C4-2B (cell line): ENCODE measurements around the gene ANKRD11.

ENCODE experiments used
- CTCF ChIP-seq: fragments of 450-650 bp; conservative IDR thresholded peaks from 2 replicates; pipeline ENCODE4 v1.5.1; 2017; ENCODE audit warnings: mild to moderate bottlenecking
- ZFX ChIP-seq: fragments of 450-650 bp; IDR thresholded peaks from 2 replicates; pipeline ENCODE4 v1.6.1; 2017

- TF ChIP-seq CTCF (no peak), ZFX (no peak)
These were observed 236.6 kb downstream of the ANKRD11 start for GRCh38 chr16:89253548-89254287.
